ENCODE measurements around the gene BOK. TPM values are rescaled to one million over a fixed set of nuclear protein-coding genes. Genes with fewer than 3 reads are reported as not detected.

BOK gene
- total and polyA plus RNA-seq, 10 of the 15 experiments (the other 5 are each of a cell fraction or from before 2014, with no cell fraction given) = 0.04 to 0.15 (median 0.12) TPM; not detected in 7

DNA sequence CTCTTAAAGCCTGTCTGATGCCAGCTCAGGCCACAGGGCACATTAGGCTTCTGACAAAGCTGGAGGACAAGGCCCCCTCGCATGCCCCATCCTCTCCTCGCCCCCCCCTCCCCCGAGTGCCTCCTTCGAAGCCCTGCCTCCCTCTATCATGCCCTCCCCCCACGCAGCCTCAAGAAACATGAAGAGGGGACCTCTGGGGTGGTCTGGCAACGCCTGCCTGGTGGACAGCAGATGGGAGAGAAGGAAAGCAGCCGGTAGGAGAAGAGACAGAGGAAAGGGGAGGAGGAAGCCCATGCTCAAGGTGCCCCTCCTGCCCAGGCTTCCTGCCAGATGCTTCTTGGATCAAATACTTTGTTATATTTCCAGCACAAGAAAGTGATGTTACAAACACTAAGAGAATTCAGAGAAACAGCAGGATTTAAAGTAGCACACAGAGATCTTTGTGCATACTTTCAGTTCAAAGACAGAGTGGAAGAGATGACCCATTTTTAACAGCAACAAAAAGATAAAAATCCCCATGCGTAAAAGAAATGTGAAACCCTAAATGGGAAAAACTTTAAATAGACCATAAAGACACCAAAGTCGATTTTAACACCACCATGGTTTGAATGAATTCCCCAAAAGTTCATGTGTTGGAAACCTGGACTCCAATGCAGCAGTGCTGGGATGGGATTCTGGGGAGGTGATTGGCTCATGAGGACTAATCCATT, 19.0 kb downstream of the BOK start:
- Histone ChIP-seq H3K4me1 (ENCODE audit: control insufficient read depth, insufficient read depth, low read length) (no peaks in the 10 kb centered on the region), H4K20me1 (ENCODE audit: control insufficient read depth, insufficient read depth) (no peaks in the 10 kb centered on the region), H3K27me3 (replicated peaks in 1 of 2; ENCODE audit: control insufficient read depth in 2 of 2, insufficient read depth in 2 of 2, low read length in 1 of 2) (no peaks in the 10 kb centered on the region), H3K4me3 (no peak overlapping the region), H3K9ac (ENCODE audit: control insufficient read depth, insufficient read depth, low read length) (no peak overlapping the region), H2AFZ (ENCODE audit: control insufficient read depth, low read depth, low read length) (no peak overlapping the region), H3K27ac (ENCODE audit: control insufficient read depth, insufficient read depth) (no peak overlapping the region), H3K4me2 (ENCODE audit: control insufficient read depth, insufficient read depth) (no peak overlapping the region), H3K9me3 (replicated peaks; ENCODE audit: control insufficient read depth, insufficient read depth, low read length) (no peaks in the 10 kb centered on the region; the same call in 2 of the 3 replicates), H3K79me2 (ENCODE audit: control insufficient read depth, insufficient read depth, low read length) (no peaks in the 10 kb centered on the region), H3K36me3 (ENCODE audit: control insufficient read depth in 2 of 2, insufficient read depth in 2 of 2, low read length in 1 of 2) (peaks cover 0 to 3% of the 10 kb centered on the region in 2 experiments; a peak in 3 of 4 replicates)
- in situ Hi-C loops (cut with MboI) = no loop called here
- no peak for DNase-seq (ENCODE audit: low read depth, low spot score)
- 84% methylated on average over 9 of the region's 9 CpGs for WGBS (ENCODE audit: insufficient coverage, insufficient replicate concordance, low lambda C conversion rate, missing lambda C conversion rate)
- CTCF ChIA-PET = no interaction called here
- POLR2A ChIA-PET = no interaction called here
- SMC1A ChIA-PET (ENCODE audit: uncharacterized antibody, unreplicated experiment) = no interaction called here
- RAD21 ChIA-PET (ENCODE audit: unreplicated experiment) = no interaction called here
- BruUV-seq (replicated peaks) = no TSS peak
- FAIRE-seq = no peak
- intact Hi-C loops (cut with micrococcal nuclease; ENCODE audit: unreplicated experiment) = no loop called here
- TF ChIP-seq TCF12 (IDR thresholded peaks at IDR 0.05; ENCODE audit: low read depth, low read length) (no peak), SIN3A (IDR thresholded peaks at IDR 0.05; ENCODE audit: low read depth, low read length) (no peak), EGR1 (IDR thresholded peaks at IDR 0.05; ENCODE audit: borderline replicate concordance in 1 of 2, low read depth in 2 of 2, low read length in 2 of 2) (no peak), RAD21 (IDR thresholded peaks at IDR 0.05; ENCODE audit: insufficient read depth, low read depth, low read length) (no peak), SMARCA5 (IDR thresholded peaks at IDR 0.05) (no peak), KLF5 (IDR thresholded peaks at IDR 0.05; ENCODE audit: partially characterized antibody) (no peak)
- TF ChIP-seq, protein P1, sequence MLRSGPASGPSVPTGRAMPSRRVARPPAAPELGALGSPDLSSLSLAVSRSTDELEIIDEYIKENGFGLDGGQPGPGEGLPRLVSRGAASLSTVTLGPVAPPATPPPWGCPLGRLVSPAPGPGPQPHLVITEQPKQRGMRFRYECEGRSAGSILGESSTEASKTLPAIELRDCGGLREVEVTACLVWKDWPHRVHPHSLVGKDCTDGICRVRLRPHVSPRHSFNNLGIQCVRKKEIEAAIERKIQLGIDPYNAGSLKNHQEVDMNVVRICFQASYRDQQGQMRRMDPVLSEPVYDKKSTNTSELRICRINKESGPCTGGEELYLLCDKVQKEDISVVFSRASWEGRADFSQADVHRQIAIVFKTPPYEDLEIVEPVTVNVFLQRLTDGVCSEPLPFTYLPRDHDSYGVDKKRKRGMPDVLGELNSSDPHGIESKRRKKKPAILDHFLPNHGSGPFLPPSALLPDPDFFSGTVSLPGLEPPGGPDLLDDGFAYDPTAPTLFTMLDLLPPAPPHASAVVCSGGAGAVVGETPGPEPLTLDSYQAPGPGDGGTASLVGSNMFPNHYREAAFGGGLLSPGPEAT (IDR thresholded peaks at IDR 0.05; ENCODE audit: low read depth) = no peak
- no peak for ATAC-seq

All from GM12878 (cell line).